Measurements from ENCODE around the gene GPRIN3. TPM values are rescaled to one million over a fixed set of nuclear protein-coding genes. Genes with fewer than 3 reads are reported as not detected.

The GPRIN3 gene
- total and polyA plus RNA-seq, 10 of the 15 experiments (the other 5 are each of a cell fraction or from before 2014, with no cell fraction given): under 0.01 to 0.05 (median 0.01) TPM; not detected in 6

DNA sequence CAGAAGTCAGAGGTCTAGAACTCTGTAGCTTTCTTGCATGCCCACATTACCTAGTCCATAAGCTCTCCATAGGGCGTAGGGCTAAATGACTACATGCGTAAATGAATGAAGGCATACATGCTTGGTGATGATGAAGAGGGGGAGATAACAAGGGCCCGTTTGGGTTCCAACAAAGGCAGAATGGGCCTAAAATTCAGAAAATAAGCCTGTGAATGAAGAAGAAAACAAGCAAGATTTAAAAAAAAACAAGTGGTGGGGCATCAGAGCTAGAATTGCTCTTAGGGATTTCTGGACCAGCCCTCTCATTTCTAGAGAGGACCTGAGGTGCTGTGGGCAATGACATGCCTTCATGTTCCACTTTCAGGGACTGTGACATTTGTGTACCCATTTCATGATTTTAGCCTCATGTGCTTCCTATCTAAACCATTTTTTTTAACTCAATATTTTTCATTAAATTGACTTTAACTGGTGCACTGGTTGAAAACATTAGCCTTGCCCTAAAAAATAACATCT lies 12.1 kb downstream of the GPRIN3 start (continued):
- no peak for TF ChIP-seq ZNF687 (IDR thresholded peaks at IDR 0.05)

DNA sequence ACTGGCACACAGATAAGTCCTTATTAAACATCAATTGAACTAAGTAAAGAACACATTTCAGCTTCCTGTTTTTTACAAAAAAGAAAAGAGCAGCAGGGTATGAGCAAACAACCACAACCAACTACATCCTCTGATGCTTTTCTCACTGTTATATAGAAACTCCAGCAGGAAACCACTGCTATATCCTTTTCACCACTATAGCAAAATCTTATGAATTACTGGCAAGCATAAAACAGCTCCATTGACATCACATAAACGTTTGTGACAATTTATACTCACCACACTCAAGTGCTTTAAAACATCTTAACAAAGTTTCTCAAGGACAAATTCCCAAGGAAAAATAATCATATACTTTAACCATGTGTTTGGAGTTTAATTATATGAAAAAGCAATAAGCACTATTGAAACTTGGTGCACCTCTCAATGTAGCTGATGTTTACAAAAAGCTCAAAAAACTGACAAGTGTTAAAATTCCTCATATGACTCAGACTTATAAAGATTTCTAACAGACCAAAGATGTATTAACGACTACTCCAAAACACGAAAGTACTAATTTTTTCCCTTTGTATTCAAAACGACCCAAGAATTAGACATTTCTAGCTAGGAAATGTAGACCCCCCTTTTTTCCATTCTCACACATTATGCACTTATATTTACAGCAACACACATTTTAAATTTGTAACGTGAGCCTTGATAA lies 12.9 kb downstream of the GPRIN3 start:
- 1% methylated on average over 5 of the region's 5 CpGs for WGBS (ENCODE audit: insufficient coverage, insufficient replicate concordance, low lambda C conversion rate, missing lambda C conversion rate)
- ChIA-PET POLR2A (no interaction called here), RAD21 (ENCODE audit: unreplicated experiment) (interaction anchor here (0.6 to 1.9 kb wide), 4 partner anchors 9 to 239 kb away, joined by 3 to 6 read pairs (median 4); no protein-coding TSS in a partner anchor), CTCF (interaction anchor here (0.9 to 1.5 kb wide), 3 partner anchors 10 to 39 kb away, joined by 4 to 7 read pairs (median 4); no protein-coding TSS in a partner anchor), SMC1A (ENCODE audit: uncharacterized antibody, unreplicated experiment) (interaction anchor here (0.8 to 2.0 kb wide), 6 partner anchors 9 to 214 kb away, joined by 3 to 5 read pairs (median 4); no protein-coding TSS in a partner anchor)
- Histone ChIP-seq H3K79me2 (ENCODE audit: control insufficient read depth, insufficient read depth, low read length) (no peaks in the 10 kb centered on the region), H3K27ac (ENCODE audit: control insufficient read depth, insufficient read depth) (no peak overlapping the region), H3K9me3 (replicated peaks; ENCODE audit: control insufficient read depth, insufficient read depth, low read length) (no peaks in the 10 kb centered on the region; the same call in 2 of the 3 replicates), H3K36me3 (ENCODE audit: control insufficient read depth in 2 of 2, insufficient read depth in 2 of 2, low read length in 1 of 2) (no peaks in the 10 kb centered on the region), H3K27me3 (replicated peaks in 1 of 2; ENCODE audit: control insufficient read depth in 2 of 2, insufficient read depth in 2 of 2, low read length in 1 of 2) (peaks cover 0 to 2% of the 10 kb centered on the region in 2 experiments; a peak in 1 of 4 replicates), H2AFZ (ENCODE audit: control insufficient read depth, low read depth, low read length) (no peak overlapping the region), H4K20me1 (ENCODE audit: control insufficient read depth, insufficient read depth) (no peaks in the 10 kb centered on the region), H3K4me2 (ENCODE audit: control insufficient read depth, insufficient read depth) (no peak overlapping the region; the same call in 1 of the 2 replicates), H3K4me3 (no peak overlapping the region), H3K9ac (ENCODE audit: control insufficient read depth, insufficient read depth, low read length) (no peak overlapping the region), H3K4me1 (ENCODE audit: control insufficient read depth, insufficient read depth, low read length) (peaks cover 8% of the 10 kb centered on the region; the same call in 1 of the 2 replicates)
- ATAC-seq: peak; percentile 84
- DNase-seq (ENCODE audit: low read depth, low spot score): no peak
- in situ Hi-C loops (cut with MboI) (no loop called here), intact Hi-C loops (cut with micrococcal nuclease; ENCODE audit: unreplicated experiment) (no loop called here)
- BruUV-seq (replicated peaks): no TSS peak
- FAIRE-seq: peak; percentile 76
- TF ChIP-seq SUZ12 (IDR thresholded peaks at IDR 0.05; ENCODE audit: unreplicated experiment) (no peak), NR2F1 (conservative IDR thresholded peaks at IDR 0.05) (0 out of 2 replicates have a peak, but pooled peaks have one; percentile 16), IRF5 (IDR thresholded peaks at IDR 0.05; ENCODE audit: borderline replicate concordance) (no peak), ZSCAN29 (IDR thresholded peaks at IDR 0.05) (no peak), DPF2 (IDR thresholded peaks at IDR 0.05) (peak; percentile 39; the same call in 1 of the 2 replicates), FOXM1 (IDR thresholded peaks at IDR 0.05; ENCODE audit: low read depth, low read length) (no peak), SREBF1 (IDR thresholded peaks at IDR 0.05; ENCODE audit: low read length) (no peak), EP300 (IDR thresholded peaks at IDR 0.05; ENCODE audit: borderline replicate concordance in 1 of 2, control insufficient read depth in 1 of 2, low read depth in 2 of 2, low read length in 2 of 2) (peak in 1 of 2 experiments; percentile 16; a peak in 1 of 4 replicates), SUPT20H (IDR thresholded peaks at IDR 0.05; ENCODE audit: borderline replicate concordance, control insufficient read depth, low read depth, low read length) (no peak), ZNF24 (IDR thresholded peaks at IDR 0.05) (no peak), ATF7 (IDR thresholded peaks at IDR 0.05; ENCODE audit: low read depth) (0 out of 2 replicates have a peak, but pooled peaks have one; percentile 16), IKZF2 (IDR thresholded peaks at IDR 0.05) (peak; percentile 41 to 64; a peak in 3 of 4 replicates)
- TF ChIP-seq, protein P1, sequence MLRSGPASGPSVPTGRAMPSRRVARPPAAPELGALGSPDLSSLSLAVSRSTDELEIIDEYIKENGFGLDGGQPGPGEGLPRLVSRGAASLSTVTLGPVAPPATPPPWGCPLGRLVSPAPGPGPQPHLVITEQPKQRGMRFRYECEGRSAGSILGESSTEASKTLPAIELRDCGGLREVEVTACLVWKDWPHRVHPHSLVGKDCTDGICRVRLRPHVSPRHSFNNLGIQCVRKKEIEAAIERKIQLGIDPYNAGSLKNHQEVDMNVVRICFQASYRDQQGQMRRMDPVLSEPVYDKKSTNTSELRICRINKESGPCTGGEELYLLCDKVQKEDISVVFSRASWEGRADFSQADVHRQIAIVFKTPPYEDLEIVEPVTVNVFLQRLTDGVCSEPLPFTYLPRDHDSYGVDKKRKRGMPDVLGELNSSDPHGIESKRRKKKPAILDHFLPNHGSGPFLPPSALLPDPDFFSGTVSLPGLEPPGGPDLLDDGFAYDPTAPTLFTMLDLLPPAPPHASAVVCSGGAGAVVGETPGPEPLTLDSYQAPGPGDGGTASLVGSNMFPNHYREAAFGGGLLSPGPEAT (IDR thresholded peaks at IDR 0.05; ENCODE audit: low read depth): 0 out of 2 replicates have a peak, but pooled peaks have one; percentile 17
